ENCODE measurements around the gene LAMC3.

GRCh38 chr9:130985606-130986162 lies 23.3 kb upstream of the LAMC3 start:
- TF ChIP-seq EZH2 (IDR thresholded peaks at IDR 0.05; ENCODE audit: insufficient read depth, poor library complexity, severe bottlenecking) (no peak), EZH2phosphoT487 (IDR thresholded peaks at IDR 0.05; ENCODE audit: insufficient read depth, low read depth) (no peak)
